Thyroid gland (tissue), 4 donors: ENCODE data around the gene KCNMA1. TPM values are rescaled to one million over a fixed set of nuclear protein-coding genes. Genes with fewer than 3 reads are reported as not detected.

Source experiments
- DNase-seq, 2 donors: peaks; one replicate each; pipeline ENCODE4 v3.0.0-alpha.2; 2019
- H3K27ac ChIP-seq, 3 donors: fragments of 200-600 bp; sonication (generic); 1 replicate in 2 of 3; 2 replicates in 1 of 3; pipeline ENCODE4 v1.5.1; 2016 to 2019; ENCODE audit warnings: mild to moderate bottlenecking in 1 of 3, moderate library complexity in 1 of 3
- H3K27me3 ChIP-seq: fragments of 200-600 bp; sonication (generic); one replicate; pipeline ENCODE4 v1.5.1; 2019
- H3K36me3 ChIP-seq, 2 donors: fragments of 200-600 bp; sonication (generic); one replicate each; pipeline ENCODE4 v1.5.1; 2016 to 2019
- H3K4me1 ChIP-seq, 2 donors: fragments of 200-600 bp; sonication (generic); one replicate each; pipeline ENCODE4 v1.5.1; 2017 to 2019
- H3K4me3 ChIP-seq, 3 donors: fragments of 200-600 bp; sonication (generic); replicated peaks in 1 of 3; 1 replicate in 2 of 3; 2 replicates in 1 of 3; pipeline ENCODE4 v1.5.1; 2016; ENCODE audit warnings: mild to moderate bottlenecking in 1 of 3
- H3K9me3 ChIP-seq: fragments of 200-600 bp; sonication (generic); one replicate; pipeline ENCODE4 v1.5.1; 2017
- POLR2A ChIP-seq, 2 donors: fragments of 450-650 bp; IDR thresholded peaks; one replicate each; pipeline ENCODE4 v1.6.1; 2017; ENCODE audit warnings: antibody characterized with exemption in 2 of 2, mild to moderate bottlenecking in 2 of 2, moderate library complexity in 1 of 2
- WGBS, 2 donors: methylation state at CpG; one replicate each; pipeline ENCODE4 v1.1.5; 2017; 5-methylcytosine and 5-hydroxymethylcytosine counted together
- intact Hi-C: fragments of 100-400 bp; cut with DNase I; formaldehyde crosslinking; loops from one replicate; pipeline ENCODE4 v1.15.1; 2023
- total RNA-seq, 4 donors: library from RNA; depleted of rRNA; stranded (reverse); fragments of >200 nt; gene quantifications; one replicate each; pipeline ENCODE4 v1.2.3, GENCODE V29; 2016
- TF ChIP-seq, protein P1 (sequence below), 6 experiments: fragments of 200-600 bp in 3 of 6; fragments of 450-650 bp in 3 of 6; sonication (generic) in 3 of 6; IDR thresholded peaks; one replicate each; pipeline ENCODE4 v1.5.1; 2016 to 2019; ENCODE audit warnings: antibody characterized with exemption in 6 of 6, mild to moderate bottlenecking in 2 of 6, inconsistent platforms in 1 of 6, moderate library complexity in 1 of 6

The KCNMA1 gene
- total RNA-seq, 4 donors from 2014 or later = 2.5 to 5.1 (median 3.6) TPM

DNA sequence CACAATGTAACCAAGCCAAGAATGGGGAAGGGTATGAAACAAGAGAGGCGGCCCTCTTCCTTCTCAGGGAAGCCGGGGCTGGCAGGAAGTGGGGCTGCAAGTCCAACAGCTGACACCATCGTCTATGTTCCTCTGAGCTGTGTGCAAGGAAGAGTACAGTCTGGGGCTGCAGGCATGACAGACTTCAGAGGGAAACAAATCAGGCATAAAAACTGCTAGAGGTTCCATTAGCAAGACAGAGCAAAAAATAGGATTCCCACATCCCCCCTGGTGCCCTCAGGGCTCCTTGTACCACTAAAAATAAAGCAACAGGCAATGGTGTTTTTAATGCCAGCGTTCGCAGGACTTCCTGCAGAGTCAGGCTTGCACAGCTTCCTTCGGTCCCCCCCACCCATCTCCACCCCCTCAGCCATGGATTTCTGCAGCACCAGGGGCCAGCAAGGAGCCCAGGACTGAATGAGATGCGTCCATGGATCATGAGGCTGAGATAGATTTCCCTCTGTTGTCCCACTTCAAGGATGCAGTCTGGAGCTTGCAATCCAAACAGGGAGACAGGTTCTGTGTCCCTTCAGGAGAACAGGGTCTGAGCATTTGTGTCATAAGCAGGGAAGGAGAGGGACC is 34.6 kb downstream of the KCNMA1 start:
- intact Hi-C loops = no loop called here
- no peaks in the 10 kb centered on the region for H3K36me3 ChIP-seq
- no peaks in the 10 kb centered on the region for H3K4me1 ChIP-seq
- DNase-seq = no peak
- 42 to 49% methylated on average over 7 of the region's 7 CpGs for WGBS, 2 donors
- no peak overlapping the region for H3K27ac ChIP-seq
- no peak overlapping the region for H3K4me3 ChIP-seq
- H3K27me3 ChIP-seq = no peaks in the 10 kb centered on the region
- H3K9me3 ChIP-seq = no peaks in the 10 kb centered on the region
- TF ChIP-seq POLR2A (IDR thresholded peaks at IDR 0.05) = no peak
- TF ChIP-seq, protein P1, sequence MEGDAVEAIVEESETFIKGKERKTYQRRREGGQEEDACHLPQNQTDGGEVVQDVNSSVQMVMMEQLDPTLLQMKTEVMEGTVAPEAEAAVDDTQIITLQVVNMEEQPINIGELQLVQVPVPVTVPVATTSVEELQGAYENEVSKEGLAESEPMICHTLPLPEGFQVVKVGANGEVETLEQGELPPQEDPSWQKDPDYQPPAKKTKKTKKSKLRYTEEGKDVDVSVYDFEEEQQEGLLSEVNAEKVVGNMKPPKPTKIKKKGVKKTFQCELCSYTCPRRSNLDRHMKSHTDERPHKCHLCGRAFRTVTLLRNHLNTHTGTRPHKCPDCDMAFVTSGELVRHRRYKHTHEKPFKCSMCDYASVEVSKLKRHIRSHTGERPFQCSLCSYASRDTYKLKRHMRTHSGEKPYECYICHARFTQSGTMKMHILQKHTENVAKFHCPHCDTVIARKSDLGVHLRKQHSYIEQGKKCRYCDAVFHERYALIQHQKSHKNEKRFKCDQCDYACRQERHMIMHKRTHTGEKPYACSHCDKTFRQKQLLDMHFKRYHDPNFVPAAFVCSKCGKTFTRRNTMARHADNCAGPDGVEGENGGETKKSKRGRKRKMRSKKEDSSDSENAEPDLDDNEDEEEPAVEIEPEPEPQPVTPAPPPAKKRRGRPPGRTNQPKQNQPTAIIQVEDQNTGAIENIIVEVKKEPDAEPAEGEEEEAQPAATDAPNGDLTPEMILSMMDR (IDR thresholded peaks at IDR 0.05) = no peak

DNA sequence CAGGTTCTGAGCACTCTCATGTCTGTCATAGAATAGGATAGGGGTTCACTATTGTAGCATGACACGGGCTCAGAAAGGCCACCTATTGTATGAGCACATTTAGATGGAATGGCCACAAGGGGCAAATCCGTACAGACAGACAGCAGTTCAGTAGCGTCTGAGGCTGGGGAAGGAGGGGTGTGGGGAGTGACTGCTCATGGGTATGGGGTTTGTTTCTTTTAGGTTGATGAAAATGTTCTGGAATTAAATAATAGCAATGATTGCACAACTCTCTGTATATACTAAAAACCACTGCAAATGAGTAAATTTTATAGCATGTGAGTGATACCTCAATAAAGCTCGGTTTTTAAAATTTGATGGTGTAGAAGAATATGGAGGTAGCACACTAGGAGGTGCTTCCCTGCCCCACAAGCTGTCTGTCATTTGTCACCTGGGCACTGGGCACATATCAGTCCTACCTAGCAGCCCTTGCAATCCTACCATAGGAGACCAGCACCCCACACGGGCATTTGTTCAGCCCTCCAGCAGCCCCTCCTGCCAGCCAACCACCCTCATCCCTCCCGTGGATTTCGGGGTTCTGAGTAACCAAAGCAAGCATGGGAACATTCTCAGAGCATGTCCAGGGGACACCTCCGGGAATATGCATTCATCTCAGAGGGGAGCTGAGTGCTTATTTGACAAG is 35.2 kb downstream of the KCNMA1 start:
- intact Hi-C loops = no loop called here
- 75 to 76% methylated on average over 8 of the region's 8 CpGs for WGBS, 2 donors

DNA sequence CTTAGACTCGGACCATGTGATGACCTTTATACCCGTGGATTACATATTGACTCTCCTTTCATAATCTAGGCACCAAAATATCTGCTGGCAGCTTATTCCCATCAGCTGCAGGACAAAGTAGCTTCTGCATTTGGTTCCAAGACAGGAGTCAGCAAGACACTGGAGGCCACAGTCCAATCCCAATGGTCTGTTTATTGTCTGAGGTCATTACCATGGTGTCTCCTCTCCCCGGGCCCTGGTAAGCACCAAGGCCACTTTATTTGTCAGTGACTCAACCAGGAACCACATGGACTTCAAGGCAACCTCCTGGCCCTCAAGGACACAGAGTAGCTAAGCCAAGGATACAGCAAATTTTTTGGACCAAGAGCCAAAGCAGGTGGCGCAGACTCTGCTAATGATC is 36.1 kb downstream of the KCNMA1 start:
- DNase-seq = no peak
- 72 to 93% methylated on average over 4 of the region's 4 CpGs for WGBS, 2 donors
- no peaks in the 10 kb centered on the region for H3K9me3 ChIP-seq
- no peaks in the 10 kb centered on the region for H3K4me1 ChIP-seq
- intact Hi-C loops = no loop called here
- H3K27ac ChIP-seq = no peak overlapping the region
- H3K4me3 ChIP-seq = no peak overlapping the region
- TF ChIP-seq, protein P1 (IDR thresholded peaks at IDR 0.05) = no peak
- no peak for TF ChIP-seq POLR2A (IDR thresholded peaks at IDR 0.05)
- H3K27me3 ChIP-seq = no peaks in the 10 kb centered on the region
- no peaks in the 10 kb centered on the region for H3K36me3 ChIP-seq

More for the DNA sequence above, 35.2 kb downstream of the KCNMA1 start:
- Histone ChIP-seq H3K36me3 (no peaks in the 10 kb centered on the region), H3K4me1 (no peaks in the 10 kb centered on the region), H3K27me3 (no peaks in the 10 kb centered on the region), H3K4me3 (no peak overlapping the region), H3K27ac (no peak overlapping the region), H3K9me3 (no peaks in the 10 kb centered on the region)
- no peak for DNase-seq
- TF ChIP-seq, protein P1 (IDR thresholded peaks at IDR 0.05) = no peak
- no peak for TF ChIP-seq POLR2A (IDR thresholded peaks at IDR 0.05)

DNA sequence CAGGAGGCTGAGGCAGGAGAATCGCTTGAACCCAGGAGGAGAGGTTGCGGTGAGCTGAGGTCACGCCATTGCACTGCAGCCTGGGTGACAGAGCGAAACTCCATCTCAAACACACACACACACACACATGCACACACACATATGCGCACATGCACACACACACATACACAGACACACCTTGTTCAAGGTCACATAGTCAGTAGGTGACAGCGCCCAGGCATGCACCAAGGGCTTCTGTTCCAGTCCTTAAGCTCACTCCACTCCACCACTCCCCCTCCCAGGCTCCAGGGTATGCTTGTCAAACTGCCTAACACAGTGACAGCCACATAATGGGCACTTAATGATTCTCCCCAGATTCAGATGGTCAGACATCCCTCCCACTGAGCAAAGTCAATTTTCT is 37.0 kb downstream of the KCNMA1 start:
- TF ChIP-seq, protein P1 (IDR thresholded peaks at IDR 0.05) = no peak
- no peak for TF ChIP-seq POLR2A (IDR thresholded peaks at IDR 0.05)
- intact Hi-C loops = no loop called here
- no peak for DNase-seq
- no peak overlapping the region for H3K27ac ChIP-seq
- H3K36me3 ChIP-seq = no peaks in the 10 kb centered on the region
- H3K4me3 ChIP-seq = no peak overlapping the region
- H3K27me3 ChIP-seq = no peaks in the 10 kb centered on the region
- H3K4me1 ChIP-seq = no peaks in the 10 kb centered on the region
- no peaks in the 10 kb centered on the region for H3K9me3 ChIP-seq
- 95 to 96% methylated on average over 6 of the region's 6 CpGs for WGBS, 2 donors

DNA sequence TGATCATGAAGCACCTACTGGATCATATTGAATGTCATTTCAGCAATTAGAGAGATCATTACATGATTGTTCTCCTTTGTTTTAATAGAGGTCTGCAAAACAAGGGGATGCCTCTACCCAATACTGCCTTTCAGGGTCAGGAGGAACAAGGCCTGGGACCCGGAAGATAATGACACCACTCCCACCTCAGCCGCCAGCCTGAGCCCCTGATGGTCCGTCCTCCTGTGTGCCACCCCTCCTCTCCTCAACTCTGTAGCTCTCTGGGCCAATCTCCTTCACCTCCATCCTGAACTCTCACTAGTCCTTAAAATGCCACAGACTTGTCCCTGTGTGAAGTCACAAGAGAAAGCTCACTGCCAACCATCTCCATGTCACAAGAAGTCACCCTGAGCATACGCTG is 38.0 kb downstream of the KCNMA1 start:
- Histone ChIP-seq H3K27ac (no peak overlapping the region), H3K9me3 (no peaks in the 10 kb centered on the region), H3K4me1 (no peaks in the 10 kb centered on the region), H3K4me3 (no peak overlapping the region), H3K27me3 (no peaks in the 10 kb centered on the region), H3K36me3 (no peaks in the 10 kb centered on the region)
- no peak for DNase-seq
- WGBS, 2 donors = 91 to 93% methylated on average over 4 of the region's 4 CpGs
- intact Hi-C loops = no loop called here
- TF ChIP-seq, protein P1 (IDR thresholded peaks at IDR 0.05) = no peak
- TF ChIP-seq POLR2A (IDR thresholded peaks at IDR 0.05) = no peak
